ENCODE data around the gene KCNMA1. TPM values are rescaled to one million over a fixed set of nuclear protein-coding genes. Genes with fewer than 3 reads are reported as not detected.
"Not testable (repeated sequence)": the region's sequence is repeated elsewhere in the genome, so short reads cannot be mapped to it uniquely, and the experiment has no call there.

KCNMA1 gene
- total RNA-seq, result 1 to 10 TPM; 5.9 to 9.3 TPM

DNA sequence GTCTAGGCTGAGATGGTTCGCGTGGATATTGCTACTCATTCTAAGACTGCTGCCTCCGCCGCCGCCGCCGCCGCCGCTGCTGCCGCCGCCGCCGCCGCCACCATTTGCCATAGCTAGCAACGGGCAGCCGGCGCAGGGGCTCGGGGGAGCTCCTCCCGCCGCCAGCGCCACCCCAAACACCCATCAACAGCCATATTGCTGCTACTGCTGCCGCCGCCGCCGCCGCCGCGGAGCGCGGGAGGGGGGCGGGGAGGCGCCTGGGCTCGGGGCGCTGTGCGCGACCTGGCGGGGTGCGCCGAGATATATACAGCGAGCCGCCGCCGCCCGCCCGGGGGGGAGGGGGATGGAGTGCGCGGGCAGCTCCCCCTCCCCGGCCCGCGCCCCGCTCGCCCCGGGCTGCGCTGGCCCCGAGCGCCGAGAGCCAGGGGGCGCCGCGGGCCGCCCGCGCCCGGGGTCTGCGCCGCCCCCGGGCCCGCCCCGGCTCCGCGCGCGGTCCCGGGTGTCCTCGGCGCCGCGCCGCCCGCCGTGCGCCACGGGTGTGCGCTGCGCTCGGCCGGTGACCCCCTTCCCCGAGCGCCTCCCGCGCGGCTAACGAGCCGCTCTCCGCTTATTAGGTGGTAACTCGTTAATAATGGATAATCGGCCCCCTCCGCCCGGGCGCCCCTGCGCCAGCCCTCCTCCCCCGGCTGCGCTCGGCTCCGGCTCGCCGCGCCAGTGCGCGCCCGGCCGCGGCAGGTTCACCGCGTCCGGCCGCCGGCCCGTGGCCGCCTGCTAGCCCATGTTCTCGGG lies at the start of gene KCNMA1:
KCNMA1 (minus strand) TSS at position 277 of the 789 bp plus-strand sequence.
- Histone ChIP-seq H3K4me1 (peaks cover 28% of the 10 kb centered on the region), H3K4me3 (peak within 1 kb of the TSS in 1 of 2 donors; percentile 46), H3K36me3 (replicated peaks in 1 of 2; ENCODE audit: insufficient read depth in 1 of 2, low read depth in 2 of 2) (no peaks in the 10 kb centered on the region), H3K27me3 (peaks cover 0 to 9% of the 10 kb centered on the region in 2 donors), H3K27ac (no peak within 1 kb of the TSS), H3K9me3 (no peaks in the 10 kb centered on the region)
- ATAC-seq, result peak; percentile 49
- 1 to 3% methylated on average over 18 to 80 of the region's 121 CpGs for WGBS, 2 donors
- intact Hi-C loops (cut with DNase I), result loop anchor here (10.0 kb wide), 1 partner anchor 393 kb away; no protein-coding TSS in a partner anchor
- no peak for TF ChIP-seq POLR2A (IDR thresholded peaks at IDR 0.05)
- TF ChIP-seq, protein P1, sequence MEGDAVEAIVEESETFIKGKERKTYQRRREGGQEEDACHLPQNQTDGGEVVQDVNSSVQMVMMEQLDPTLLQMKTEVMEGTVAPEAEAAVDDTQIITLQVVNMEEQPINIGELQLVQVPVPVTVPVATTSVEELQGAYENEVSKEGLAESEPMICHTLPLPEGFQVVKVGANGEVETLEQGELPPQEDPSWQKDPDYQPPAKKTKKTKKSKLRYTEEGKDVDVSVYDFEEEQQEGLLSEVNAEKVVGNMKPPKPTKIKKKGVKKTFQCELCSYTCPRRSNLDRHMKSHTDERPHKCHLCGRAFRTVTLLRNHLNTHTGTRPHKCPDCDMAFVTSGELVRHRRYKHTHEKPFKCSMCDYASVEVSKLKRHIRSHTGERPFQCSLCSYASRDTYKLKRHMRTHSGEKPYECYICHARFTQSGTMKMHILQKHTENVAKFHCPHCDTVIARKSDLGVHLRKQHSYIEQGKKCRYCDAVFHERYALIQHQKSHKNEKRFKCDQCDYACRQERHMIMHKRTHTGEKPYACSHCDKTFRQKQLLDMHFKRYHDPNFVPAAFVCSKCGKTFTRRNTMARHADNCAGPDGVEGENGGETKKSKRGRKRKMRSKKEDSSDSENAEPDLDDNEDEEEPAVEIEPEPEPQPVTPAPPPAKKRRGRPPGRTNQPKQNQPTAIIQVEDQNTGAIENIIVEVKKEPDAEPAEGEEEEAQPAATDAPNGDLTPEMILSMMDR (IDR thresholded peaks at IDR 0.05), result no peak
- peak; percentile 15 to 46 (median 30) for DNase-seq

DNA sequence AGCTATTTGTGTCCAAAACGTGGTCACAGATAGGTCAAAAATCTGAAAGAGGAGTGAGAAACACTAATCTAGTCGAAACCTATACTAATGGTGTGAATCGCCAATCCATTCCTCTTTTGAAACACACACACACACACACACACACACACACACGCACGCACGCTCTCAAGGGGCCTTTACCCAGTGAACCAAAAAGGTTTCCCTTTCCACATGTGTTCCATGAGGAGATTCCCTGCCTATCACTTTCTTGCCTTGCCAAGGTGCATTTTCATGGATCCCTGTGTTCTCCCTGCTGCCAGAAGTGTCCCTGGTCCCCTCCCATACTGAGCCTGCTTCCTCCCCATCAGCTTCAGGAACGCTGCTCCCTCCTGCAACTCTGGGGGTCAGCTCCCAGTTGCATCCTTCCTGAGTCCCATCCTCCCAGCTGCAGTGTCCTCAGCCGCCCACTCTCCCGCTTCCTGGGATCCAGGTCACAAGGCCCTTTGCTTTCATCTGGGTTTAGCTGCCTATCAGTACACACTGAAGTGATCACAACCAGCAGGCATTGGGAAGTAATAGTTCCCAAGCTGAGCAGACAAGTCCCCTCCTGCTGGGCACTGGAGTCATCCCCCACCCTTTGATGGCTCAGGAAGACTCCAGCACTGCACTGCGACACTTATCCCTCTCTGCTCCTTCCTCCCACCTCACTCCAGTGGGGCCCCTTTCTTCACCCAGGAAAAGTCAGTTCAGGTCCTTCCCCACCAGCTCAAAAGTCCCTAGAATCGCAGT lies 49.2 kb upstream of the KCNMA1 start:
- TF ChIP-seq, protein P1 (IDR thresholded peaks at IDR 0.05), result no peak
- no peak for TF ChIP-seq POLR2A (IDR thresholded peaks at IDR 0.05)
- no peaks in the 10 kb centered on the region for H3K9me3 ChIP-seq
- H3K27me3 ChIP-seq, result no peaks in the 10 kb centered on the region
- no peak overlapping the region for H3K4me3 ChIP-seq
- peaks cover 21% of the 10 kb centered on the region for H3K4me1 ChIP-seq
- ATAC-seq (no peak), DNase-seq (no peak)
- no peak overlapping the region for H3K27ac ChIP-seq
- H3K36me3 ChIP-seq (replicated peaks in 1 of 2; ENCODE audit: insufficient read depth in 1 of 2, low read depth in 2 of 2), result no peaks in the 10 kb centered on the region
- 85 to 86% methylated on average over 11 of the region's 11 CpGs for WGBS, 2 donors
- intact Hi-C loops (cut with DNase I), result no loop called here

DNA sequence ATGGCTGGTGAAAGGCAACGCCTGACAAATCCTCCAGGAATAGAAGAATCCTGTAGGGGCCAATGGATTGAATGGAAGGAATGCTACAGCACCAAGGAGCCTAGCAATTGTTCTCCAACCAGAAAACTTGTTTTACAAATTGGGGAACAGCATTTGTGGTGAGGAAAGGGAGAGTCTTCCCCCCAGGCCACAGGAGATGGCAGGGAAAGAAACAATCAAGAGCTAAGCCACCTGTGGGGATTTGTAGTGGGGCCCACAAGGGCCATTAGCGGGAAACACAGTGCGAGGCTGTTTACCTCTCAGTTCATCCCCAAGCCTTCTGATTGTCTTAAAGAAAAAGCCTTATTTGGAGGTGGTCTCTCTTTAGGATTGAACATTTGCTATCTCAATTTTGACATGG lies 48.5 kb upstream of the KCNMA1 start:
- H3K27ac ChIP-seq, result no peak overlapping the region
- peaks cover 25% of the 10 kb centered on the region for H3K4me1 ChIP-seq
- no peaks in the 10 kb centered on the region for H3K27me3 ChIP-seq
- no peak for ATAC-seq
- no peaks in the 10 kb centered on the region for H3K9me3 ChIP-seq
- no peak overlapping the region for H3K4me3 ChIP-seq
- DNase-seq, result no peak
- no peaks in the 10 kb centered on the region for H3K36me3 ChIP-seq (replicated peaks in 1 of 2; ENCODE audit: insufficient read depth in 1 of 2, low read depth in 2 of 2)
- intact Hi-C loops (cut with DNase I), result no loop called here
- TF ChIP-seq POLR2A (IDR thresholded peaks at IDR 0.05), result no peak
- TF ChIP-seq, protein P1 (IDR thresholded peaks at IDR 0.05), result no peak
- WGBS, 2 donors, result 80 to 95% methylated on average over 3 of the region's 3 CpGs

DNA sequence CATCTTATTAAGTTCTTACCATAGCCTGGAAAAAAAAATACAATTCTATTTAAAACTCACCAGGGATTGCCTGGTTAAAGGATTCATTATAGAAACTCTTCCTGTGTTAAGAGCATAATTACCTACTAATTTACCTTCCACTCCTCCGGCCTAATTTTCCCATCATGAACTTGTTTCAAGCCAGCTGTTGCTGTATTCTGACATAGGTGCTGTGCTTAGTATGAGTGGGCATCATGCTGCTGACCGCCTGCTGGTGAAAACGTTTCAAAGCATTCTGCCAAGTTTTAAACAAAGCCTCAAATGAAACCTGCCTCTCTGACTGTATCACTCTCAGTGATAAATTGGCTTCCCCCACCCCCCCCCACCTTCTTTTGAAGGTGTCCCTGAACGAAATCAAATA lies 47.8 kb upstream of the KCNMA1 start:
- no peak overlapping the region for H3K4me3 ChIP-seq
- intact Hi-C loops (cut with DNase I), result no loop called here
- no peaks in the 10 kb centered on the region for H3K9me3 ChIP-seq
- 40 to 49% methylated on average over 4 of the region's 4 CpGs for WGBS, 2 donors
- TF ChIP-seq, protein P1 (IDR thresholded peaks at IDR 0.05), result no peak
- TF ChIP-seq POLR2A (IDR thresholded peaks at IDR 0.05), result no peak
- no peak for ATAC-seq
- no peaks in the 10 kb centered on the region for H3K36me3 ChIP-seq (replicated peaks in 1 of 2; ENCODE audit: insufficient read depth in 1 of 2, low read depth in 2 of 2)
- DNase-seq, result no peak
- peaks cover 25% of the 10 kb centered on the region for H3K4me1 ChIP-seq
- no peak overlapping the region for H3K27ac ChIP-seq
- no peaks in the 10 kb centered on the region for H3K27me3 ChIP-seq

DNA sequence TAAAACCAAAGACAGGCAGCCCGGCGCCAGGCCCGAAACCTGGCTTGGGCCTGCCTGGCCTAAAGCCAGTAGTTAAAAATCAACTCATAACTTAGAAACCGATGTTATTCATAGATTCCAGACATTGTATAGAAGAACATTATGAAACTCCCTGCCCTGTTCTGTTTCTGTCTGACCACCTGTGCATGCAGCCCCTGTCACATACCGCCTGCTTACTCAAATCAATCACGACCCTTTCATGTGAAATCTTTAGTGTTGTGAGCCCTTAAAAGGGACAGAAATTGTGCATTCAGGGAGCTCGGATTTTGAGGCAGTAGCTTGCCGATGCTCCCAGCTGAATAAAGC lies 45.5 kb upstream of the KCNMA1 start:
- 33 to 35% methylated on average over 8 of the region's 8 CpGs for WGBS, 2 donors
- Histone ChIP-seq H3K4me1 (peaks cover 25% of the 10 kb centered on the region), H3K27ac (peak overlapping the region in 3 of 4 donors; percentile 60 to 74 (median 62))
- H3K27me3 ChIP-seq; H3K36me3 ChIP-seq (replicated peaks in 1 of 2; ENCODE audit: insufficient read depth in 1 of 2, low read depth in 2 of 2); intact Hi-C loops (cut with DNase I); H3K9me3 ChIP-seq; H3K4me3 ChIP-seq: not testable (repeated sequence)
- DNase-seq (peak; percentile 52 to 67 (median 63)), ATAC-seq (peak; percentile 49)
